ENCODE results near the gene SDK1.

The SDK1 gene

GRCh38 chr7:4097001-4097609, 796.1 kb downstream of the SDK1 start:
- DNase-seq, result no peak

- no peak for DNase-seq
Observed at GRCh38 chr7:4098169-4098568, 797.1 kb downstream of the SDK1 start.

GRCh38 chr7:4099651-4100050, 798.6 kb downstream of the SDK1 start:
- DNase-seq, result no peak

- no peak for DNase-seq
Observed at GRCh38 chr7:4100148-4100547, 799.1 kb downstream of the SDK1 start.

GRCh38 chr7:4100691-4101090, 799.6 kb downstream of the SDK1 start:
- no peak for DNase-seq

GRCh38 chr7:4102231-4102841, 801.3 kb downstream of the SDK1 start:
- DNase-seq, result no peak

- no peak for DNase-seq
Observed at GRCh38 chr7:4103352-4104091, 802.5 kb downstream of the SDK1 start.

- DNase-seq, result no peak
Observed at GRCh38 chr7:4107839-4108238, 806.8 kb downstream of the SDK1 start.

- no peak for DNase-seq
Observed at GRCh38 chr7:4108951-4109350, 807.9 kb downstream of the SDK1 start.

GRCh38 chr7:4109481-4110110, 808.5 kb downstream of the SDK1 start:
- DNase-seq, result no peak

GRCh38 chr7:4110438-4110837, 809.4 kb downstream of the SDK1 start:
- DNase-seq, result no peak

GRCh38 chr7:4111166-4111565, 810.1 kb downstream of the SDK1 start:
- no peak for DNase-seq

GRCh38 chr7:4113271-4113670, 812.2 kb downstream of the SDK1 start:
- no peak for DNase-seq

GRCh38 chr7:4113976-4114375, 812.9 kb downstream of the SDK1 start:
- DNase-seq, result no peak

- no peak for DNase-seq
Observed at GRCh38 chr7:4115442-4115841, 814.4 kb downstream of the SDK1 start.

GRCh38 chr7:4115941-4116610, 815.0 kb downstream of the SDK1 start:
- no peak for DNase-seq

- DNase-seq, result no peak
Observed at GRCh38 chr7:4119848-4120247, 818.8 kb downstream of the SDK1 start.

- no peak for DNase-seq
Observed at GRCh38 chr7:4123346-4123745, 822.3 kb downstream of the SDK1 start.

- no peak for DNase-seq
Observed at GRCh38 chr7:4123823-4124222, 822.8 kb downstream of the SDK1 start.

GRCh38 chr7:4124556-4125477, 823.8 kb downstream of the SDK1 start:
- no peak for DNase-seq

- DNase-seq, result no peak
Observed at GRCh38 chr7:4127909-4128560, 827.0 kb downstream of the SDK1 start.
